ENCODE measurements around the gene SMG6. TPM values are rescaled to one million over a fixed set of nuclear protein-coding genes. Genes with fewer than 3 reads are reported as not detected.

Gene SMG6
- total RNA-seq, 2 donors from 2014 or later: 12.5 to 22.1 TPM

DNA sequence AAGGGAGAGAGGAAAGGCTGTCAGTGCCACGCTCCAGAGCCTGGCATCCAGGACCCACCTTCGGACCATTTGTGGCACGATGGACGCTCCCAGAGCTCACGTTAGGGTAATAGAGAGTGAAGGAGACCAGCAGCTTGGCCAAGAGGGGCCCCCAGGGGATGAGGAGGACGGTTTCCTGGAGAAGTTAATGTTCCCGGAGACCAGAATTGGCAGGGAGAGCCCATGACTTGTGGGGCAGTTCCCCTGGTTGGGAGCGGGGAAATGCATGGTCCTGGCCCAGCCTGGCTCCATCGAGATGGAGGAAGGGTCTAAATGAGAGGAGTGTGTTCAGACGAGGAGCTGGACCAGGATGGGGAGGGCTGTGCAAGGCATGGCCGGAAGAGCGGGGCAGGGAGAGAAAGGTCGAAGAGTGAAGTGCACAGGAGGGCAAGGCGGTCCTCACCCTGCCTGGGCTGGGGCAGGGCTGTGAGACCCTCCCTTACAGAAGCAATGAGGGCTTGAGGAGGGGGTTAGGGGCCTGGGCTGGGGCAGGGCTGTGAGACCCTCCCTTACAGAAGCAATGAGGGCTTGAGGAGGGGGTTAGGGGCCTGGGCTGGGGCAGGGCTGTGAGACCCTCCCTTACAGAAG lies 251.5 kb downstream of the SMG6 start:
- no peak overlapping the region for H3K4me3 ChIP-seq
- DNase-seq (no peak), ATAC-seq (no peak)
- H3K27ac ChIP-seq: no peak overlapping the region
- H3K4me1 ChIP-seq: peaks cover 60% of the 10 kb centered on the region
- H3K27me3 ChIP-seq: peaks cover 0 to 17% of the 10 kb centered on the region in 2 donors
- no peaks in the 10 kb centered on the region for H3K9me3 ChIP-seq
- intact Hi-C loops (cut with DNase I): no loop called here
- 39% methylated on average over 14 of the region's 14 CpGs for WGBS, 2 donors
- no peaks in the 10 kb centered on the region for H3K36me3 ChIP-seq (replicated peaks in 1 of 2; ENCODE audit: insufficient read depth in 1 of 2, low read depth in 2 of 2)
- TF ChIP-seq, protein P1, sequence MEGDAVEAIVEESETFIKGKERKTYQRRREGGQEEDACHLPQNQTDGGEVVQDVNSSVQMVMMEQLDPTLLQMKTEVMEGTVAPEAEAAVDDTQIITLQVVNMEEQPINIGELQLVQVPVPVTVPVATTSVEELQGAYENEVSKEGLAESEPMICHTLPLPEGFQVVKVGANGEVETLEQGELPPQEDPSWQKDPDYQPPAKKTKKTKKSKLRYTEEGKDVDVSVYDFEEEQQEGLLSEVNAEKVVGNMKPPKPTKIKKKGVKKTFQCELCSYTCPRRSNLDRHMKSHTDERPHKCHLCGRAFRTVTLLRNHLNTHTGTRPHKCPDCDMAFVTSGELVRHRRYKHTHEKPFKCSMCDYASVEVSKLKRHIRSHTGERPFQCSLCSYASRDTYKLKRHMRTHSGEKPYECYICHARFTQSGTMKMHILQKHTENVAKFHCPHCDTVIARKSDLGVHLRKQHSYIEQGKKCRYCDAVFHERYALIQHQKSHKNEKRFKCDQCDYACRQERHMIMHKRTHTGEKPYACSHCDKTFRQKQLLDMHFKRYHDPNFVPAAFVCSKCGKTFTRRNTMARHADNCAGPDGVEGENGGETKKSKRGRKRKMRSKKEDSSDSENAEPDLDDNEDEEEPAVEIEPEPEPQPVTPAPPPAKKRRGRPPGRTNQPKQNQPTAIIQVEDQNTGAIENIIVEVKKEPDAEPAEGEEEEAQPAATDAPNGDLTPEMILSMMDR (IDR thresholded peaks at IDR 0.05): no peak
- no peak for TF ChIP-seq POLR2A (IDR thresholded peaks at IDR 0.05)

DNA sequence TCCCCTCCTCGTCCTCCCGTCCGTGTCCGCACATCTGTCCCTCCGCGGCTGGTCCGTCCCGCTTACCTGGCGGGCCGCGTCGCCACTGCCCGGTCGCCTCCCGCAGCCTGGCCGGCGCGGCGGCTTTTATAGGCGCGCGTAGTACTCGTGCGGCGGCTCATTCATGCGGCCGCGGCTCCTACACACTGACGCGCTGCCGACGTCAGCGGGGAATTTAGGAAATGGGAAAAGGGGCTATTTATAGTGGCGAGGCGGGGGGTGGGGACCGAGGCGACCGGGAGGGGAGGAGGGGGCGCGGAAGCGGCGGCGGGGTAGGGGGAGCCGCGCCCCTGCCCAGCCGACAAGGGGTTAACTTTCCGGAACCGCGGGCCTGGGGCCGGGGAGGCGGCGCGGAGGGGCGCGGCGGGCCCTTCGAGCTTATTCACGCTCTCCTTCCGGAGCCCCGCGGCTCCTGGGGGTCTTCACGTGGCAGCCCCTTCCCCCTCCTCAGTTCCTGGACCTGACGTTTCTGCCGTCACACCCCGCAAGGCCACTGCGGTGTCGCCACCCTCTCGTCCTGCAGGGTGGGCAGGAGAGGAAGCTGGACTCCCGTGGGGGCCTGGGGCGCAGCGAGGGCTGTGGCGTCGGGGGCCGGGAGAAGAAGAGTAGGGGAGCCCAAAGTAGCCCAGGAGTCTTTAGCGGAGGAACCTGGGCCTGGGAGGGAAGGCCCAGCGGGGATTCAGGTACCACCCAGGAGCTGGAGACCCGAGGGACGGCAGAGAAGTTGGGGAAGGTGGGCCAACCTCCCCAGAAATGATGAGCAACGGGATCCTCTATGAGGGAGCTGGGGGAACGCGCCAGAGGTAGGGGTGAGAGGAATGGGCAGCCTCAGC lies 252.3 kb downstream of the SMG6 start:
- peaks cover 0 to 10% of the 10 kb centered on the region in 2 donors for H3K27me3 ChIP-seq
- peak overlapping the region in 1 of 2 donors; percentile 15 for H3K4me3 ChIP-seq
- WGBS, 2 donors: 7 to 36% methylated on average over 9 to 69 of the region's 81 CpGs
- H3K9me3 ChIP-seq: no peaks in the 10 kb centered on the region
- no peak for DNase-seq
- H3K36me3 ChIP-seq (replicated peaks in 1 of 2; ENCODE audit: insufficient read depth in 1 of 2, low read depth in 2 of 2): no peaks in the 10 kb centered on the region
- peaks cover 52% of the 10 kb centered on the region for H3K4me1 ChIP-seq
- ATAC-seq: no peak
- intact Hi-C loops (cut with DNase I): no loop called here
- TF ChIP-seq, protein P1 (IDR thresholded peaks at IDR 0.05): no peak
- peak in 1 of 3 donors; percentile 10 for TF ChIP-seq POLR2A (IDR thresholded peaks at IDR 0.05)
- no peak overlapping the region for H3K27ac ChIP-seq

DNA sequence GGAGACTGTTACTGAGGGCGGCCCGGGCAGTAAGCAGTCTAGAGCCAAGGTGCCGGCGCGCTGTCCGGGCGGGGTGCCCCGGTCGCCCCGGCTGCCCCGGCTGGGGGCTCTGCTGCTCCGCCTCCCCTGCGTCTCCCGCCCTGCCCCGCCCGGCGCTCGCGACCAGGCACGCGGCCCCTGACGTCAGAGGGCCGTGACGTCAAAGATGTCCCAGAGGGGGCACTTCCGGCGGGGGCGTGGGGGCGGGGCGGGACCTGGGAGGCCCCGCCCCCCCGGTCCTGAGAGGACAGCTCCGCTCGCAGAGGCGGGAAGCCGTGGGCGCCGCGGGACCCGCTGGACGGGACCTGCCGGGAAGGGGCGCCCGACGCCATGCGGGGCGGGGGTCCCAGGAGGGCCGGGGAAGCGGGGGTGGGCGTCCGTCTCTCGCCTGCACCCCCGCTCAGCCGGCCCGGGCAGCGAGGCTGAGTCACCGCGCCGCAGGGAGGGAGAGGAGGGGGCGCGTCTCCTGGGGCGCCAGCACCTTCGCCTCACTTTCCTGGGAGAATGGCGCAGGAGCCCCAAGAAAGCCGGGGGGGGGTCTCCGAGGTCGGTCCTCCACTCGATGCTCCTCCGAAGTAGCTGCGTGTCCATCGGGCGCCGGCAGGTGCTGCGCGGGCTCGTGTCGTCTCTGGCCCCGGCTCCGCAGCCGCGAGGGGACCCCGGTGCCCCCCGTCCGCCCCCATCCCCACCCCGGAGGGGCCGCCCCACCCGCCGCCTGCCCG lies 253.1 kb downstream of the SMG6 start:
- TF ChIP-seq POLR2A (IDR thresholded peaks at IDR 0.05): peak in 1 of 3 donors; percentile 11
- TF ChIP-seq, protein P1 (IDR thresholded peaks at IDR 0.05): no peak
- 1% methylated on average over 25 of the region's 88 CpGs; no CpG with 5 or more reads in 1 of the 2 donors for WGBS, 2 donors
- Histone ChIP-seq H3K9me3 (no peaks in the 10 kb centered on the region), H3K36me3 (replicated peaks in 1 of 2; ENCODE audit: insufficient read depth in 1 of 2, low read depth in 2 of 2) (no peaks in the 10 kb centered on the region), H3K4me1 (peaks cover 49% of the 10 kb centered on the region), H3K4me3 (peak overlapping the region in 1 of 2 donors; percentile 15), H3K27ac (peak overlapping the region in 1 of 4 donors; percentile 53), H3K27me3 (peaks cover 0 to 8% of the 10 kb centered on the region in 2 donors)
- ATAC-seq: peak; percentile 57
- intact Hi-C loops (cut with DNase I): no loop called here
- DNase-seq: peak; percentile 69 to 74 (median 69)

DNA sequence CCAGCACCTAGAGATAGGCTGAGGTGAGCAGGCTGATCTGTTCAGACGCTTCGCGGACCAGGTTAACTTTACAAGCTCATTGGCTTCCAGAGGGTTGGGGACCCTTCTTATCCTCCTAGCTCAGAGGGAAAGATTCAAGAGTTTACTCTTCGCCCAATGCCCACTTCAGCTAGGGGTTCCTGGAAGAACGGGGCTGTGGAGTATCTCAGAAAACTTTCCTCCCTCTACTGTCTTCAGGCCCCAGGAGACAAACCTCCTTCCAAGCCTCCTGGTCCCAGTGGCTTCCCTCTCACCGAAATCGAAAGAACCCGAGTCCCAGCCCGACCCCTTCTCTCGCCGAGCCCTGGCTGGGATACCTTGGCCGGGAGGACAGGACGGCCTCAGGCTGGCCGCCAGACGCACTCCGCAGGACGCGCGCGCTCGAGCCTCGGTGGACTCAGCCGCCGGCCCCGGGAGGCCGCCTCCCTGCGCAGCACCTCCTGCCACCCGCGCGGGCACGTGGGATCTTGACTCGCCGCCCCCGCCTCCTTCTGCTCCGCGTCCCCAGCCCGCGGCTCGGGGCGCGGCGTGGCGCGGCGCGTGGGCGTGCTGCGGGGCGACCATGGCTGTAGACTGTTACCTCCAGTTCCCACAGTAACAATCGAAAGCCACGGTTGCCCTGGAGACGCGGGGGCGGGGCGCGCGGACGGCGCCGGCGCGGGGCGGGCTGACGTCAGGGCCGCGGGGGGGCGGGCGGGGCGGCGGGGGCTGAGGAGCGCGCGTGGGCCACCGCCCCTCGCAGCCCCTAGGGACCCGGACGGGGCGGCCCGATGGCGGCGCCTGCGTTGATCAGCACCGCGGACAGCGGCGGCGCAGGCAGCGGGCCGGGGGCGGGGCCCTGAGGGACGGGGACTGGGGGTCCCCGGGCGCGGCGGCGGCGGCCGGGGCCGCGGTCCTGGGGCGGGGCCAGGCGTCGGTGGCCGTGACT lies 254.0 kb downstream of the SMG6 start:
- ATAC-seq (peak; percentile 77), DNase-seq (peak; percentile 86 to 90 (median 88))
- Histone ChIP-seq H3K36me3 (replicated peaks in 1 of 2; ENCODE audit: insufficient read depth in 1 of 2, low read depth in 2 of 2) (no peaks in the 10 kb centered on the region), H3K27me3 (peaks cover 0 to 4% of the 10 kb centered on the region in 2 donors), H3K9me3 (no peaks in the 10 kb centered on the region), H3K4me3 (peak overlapping the region; percentile 54 to 72), H3K27ac (peak overlapping the region in 3 of 4 donors; percentile 17 to 53 (median 26)), H3K4me1 (peaks cover 40% of the 10 kb centered on the region)
- intact Hi-C loops (cut with DNase I): no loop called here
- WGBS, 2 donors: 1 to 10% methylated on average over 5 to 90 of the region's 104 CpGs
- TF ChIP-seq POLR2A (IDR thresholded peaks at IDR 0.05): no peak
- TF ChIP-seq, protein P1 (IDR thresholded peaks at IDR 0.05): no peak
